Limb (tissue), 2 donors: ENCODE results near the gene EHF.

Experiments
- DNase-seq, 2 donors: peaks; one replicate each; pipeline ENCODE4 v3.0.0-alpha.2; 2016; ENCODE audit errors: extremely low spot score in 2 of 2

The EHF gene

DNA sequence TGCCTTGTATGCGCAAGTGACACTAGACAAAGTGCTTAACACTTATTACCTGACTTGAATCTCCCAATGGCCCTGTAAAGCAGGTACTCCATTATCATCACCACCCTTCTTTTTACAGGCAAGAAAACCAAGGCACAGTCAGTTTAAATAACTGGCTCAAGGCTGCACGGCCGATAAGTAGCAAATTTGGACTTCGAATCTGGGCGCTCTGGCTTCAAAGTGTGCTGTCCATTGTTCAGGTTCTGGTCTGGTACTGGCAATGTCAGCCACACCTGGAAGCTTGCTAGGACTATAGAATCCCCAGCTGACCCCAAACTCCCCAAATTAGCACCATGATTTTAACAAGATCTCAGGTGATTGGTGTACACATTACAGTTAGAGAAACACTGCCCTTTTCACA lies 19.3 kb upstream of the EHF start:
- DNase-seq: no peak

DNA sequence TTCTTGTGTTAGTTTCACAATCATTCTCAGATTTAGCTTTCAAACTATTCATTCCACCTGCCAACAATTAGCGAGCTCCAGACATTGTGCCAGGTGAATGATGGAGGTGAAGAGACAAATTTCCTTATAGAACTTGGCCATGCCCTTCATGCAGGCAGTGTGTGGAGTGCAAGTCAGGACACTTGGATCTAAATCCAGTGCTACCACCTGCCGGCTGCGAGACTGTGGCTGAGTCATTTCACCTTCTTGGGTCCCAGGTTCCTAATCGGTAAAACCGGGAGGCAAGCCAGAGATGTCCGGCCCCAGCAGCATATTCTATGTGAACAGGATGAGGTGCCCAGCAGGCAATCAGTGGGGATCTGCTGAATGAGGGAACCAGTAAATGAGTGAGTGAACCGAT lies 18.6 kb upstream of the EHF start:
- DNase-seq: no peak

DNA sequence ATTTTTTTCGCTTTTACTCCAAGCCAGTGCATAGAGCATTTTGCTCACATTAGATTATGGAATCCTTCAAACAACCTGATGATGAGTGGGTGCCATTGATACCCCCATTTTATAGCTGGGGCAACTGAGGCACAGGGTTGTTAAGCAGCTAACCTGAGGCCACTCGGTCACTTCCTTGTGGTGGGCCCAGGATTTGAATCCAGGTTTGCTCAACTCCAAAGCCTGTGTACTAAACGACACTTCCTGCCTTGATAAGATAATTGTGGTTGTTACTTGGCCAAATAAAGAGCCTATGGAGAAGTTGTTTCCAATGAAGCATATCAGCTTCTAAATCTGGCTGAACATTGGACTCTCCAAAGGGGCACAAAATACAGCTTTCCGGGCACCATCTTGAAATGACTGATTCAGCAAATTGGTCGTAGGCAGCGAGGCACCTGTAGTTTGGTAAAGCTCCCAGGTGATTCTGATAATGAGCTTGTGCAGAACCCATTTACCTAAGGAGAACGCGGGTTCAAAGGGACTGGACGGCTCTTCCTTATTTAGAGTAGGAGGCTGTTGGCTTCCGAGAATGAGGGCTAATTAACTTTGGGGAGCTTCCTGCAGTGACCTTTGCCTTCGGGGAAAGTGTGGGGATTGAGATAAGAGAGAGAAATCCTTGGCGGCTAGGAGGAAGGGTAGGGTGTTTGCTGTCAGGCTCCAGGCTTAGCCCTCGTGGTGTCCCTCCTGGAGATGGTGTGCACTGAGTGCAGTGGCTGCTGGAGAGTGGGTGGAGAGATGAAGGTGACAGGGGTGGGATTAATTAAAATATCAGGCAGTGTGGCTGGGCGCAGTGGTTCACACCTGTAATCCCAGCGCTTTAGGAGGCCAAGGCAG lies 17.5 kb upstream of the EHF start:
- DNase-seq: no peak

DNA sequence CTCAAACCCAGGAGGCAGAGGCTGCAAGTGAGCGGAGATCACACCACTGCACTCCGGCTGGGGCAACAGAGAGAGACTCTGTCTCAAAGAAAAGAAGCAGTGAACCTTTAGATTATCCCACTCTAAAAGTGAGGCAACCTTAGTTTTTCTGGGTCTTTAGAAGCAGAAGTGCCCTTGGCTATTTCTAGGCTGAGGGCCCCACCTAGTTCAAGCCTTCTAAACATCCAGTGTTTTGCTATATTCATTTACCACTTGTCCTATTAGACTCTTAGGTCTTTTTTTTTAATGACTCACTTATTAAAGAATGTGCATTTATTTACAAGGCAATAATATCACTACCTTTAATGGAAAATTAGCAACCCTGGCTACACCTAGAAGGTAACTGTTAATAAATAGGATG lies 16.7 kb upstream of the EHF start:
- no peak for DNase-seq

DNA sequence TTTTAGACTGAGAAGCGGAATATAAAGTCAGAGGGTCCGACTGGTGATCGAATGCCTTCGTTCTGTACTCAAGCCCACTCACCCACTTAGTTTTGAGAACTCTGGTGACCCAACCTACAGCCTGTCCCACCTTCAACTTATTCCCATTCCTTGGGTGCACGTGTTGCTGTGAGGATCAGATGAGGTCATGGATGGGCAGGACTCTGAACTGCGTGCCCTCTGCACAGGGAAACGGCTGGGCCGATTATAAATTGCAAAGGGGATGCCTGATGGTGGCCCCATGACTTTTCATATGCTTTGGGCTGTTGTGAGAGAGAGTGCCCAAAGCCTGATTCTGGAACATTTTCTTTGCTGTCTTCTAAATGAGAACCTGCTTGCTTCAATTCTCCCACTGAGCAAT lies 16.0 kb upstream of the EHF start:
- DNase-seq: no peak

DNA sequence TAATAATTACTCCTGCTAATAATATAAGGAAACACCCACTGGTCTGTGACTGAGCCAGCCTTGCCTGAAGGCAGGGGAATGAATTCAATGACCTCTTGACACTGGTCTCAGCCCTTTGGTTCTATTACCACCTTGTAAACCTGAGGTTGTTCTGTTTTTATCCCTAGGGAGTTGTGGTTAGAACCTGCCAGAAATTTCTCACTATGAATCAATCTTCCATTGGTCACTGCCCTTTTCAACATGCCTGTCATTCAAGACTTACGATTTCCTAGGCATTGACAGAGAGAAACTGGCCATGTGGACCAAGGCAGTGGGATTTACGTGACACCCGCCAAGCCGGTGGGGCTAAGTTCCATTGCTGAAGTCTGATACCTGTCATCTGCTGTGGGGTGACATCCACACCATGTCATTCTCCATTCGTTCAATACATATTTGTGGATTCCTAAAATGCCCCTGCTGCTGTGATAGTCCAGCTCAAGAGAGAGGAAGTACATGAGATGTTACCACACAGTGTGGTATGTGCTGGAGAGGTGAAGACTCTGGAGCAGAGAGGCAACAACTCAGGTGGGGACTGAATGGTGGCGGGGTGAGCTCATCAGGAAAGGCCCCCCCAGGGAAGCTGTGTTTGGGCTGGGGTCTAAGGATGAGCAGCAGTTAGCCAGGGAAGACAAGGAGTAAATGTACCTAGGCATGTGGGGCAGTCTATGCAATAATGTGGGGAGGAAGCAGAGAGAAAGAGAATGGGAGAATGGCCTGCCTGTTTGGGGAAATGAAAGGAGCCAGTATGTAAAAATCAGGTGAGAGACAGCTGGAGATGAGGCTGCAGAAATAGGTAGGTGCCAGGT lies 15.2 kb upstream of the EHF start:
- DNase-seq: no peak

DNA sequence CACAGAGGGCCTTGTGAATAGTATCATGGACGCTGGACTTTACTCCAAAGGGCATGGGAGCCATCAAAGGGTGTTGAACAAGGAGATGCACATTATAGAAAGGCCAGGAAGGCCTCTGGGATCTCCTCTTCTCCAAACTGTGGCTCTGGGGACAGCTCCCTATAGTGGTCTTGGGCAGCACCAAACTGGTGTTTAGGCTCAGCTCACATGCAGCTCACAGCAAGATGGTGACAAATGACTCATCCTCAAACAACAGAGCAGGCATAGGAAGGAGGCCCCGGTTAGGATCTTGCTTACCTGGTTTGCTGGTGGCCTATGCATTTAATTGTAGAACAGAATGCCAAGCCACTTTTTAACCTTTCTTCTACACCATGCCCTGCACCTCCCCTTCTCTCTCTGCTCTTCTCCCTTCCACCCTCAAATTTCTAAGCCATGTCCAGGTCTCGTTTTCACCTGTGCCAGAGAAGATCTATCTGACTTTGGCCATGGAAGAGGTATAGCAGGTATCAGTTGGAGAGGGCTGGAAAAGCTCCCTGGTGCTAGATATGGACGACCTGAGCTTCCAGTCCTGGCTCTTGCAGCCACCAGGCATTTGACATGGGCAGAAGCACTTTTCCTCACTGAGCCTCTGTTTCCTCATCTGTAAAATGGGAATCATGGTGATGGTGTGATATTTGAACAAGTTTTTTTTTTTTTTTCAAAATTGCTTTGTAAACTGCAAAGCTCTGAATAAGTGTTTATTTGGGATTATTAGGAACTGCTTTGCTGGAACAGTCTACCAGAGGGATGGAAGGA lies 14.4 kb upstream of the EHF start:
- no peak for DNase-seq

DNA sequence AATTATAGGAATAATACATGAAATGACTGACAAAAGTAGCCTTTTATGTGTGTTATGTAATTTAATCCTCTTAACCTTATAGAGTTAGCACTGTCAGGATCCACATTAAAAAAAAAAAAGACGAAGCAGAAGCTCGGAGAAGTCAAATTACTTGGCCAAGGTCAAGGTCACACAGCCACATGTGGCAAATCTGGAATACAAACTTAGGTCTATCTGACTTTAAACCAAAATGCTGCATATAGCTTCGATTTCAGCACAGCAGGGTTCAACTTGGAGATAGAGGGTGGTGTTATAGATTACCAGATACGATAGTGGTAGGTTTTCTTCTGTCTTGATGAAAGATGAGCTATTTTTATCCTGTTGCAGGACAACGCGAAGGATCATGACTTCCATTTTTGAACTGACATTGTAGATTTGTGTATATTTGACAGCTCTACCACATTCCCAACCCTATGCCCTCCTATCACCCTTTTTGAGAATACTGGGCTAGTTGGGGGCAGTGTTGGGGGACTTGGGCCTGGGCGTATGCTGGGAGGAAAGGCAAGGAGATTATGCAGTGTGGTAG lies 11.6 kb upstream of the EHF start:
- DNase-seq: no peak

DNA sequence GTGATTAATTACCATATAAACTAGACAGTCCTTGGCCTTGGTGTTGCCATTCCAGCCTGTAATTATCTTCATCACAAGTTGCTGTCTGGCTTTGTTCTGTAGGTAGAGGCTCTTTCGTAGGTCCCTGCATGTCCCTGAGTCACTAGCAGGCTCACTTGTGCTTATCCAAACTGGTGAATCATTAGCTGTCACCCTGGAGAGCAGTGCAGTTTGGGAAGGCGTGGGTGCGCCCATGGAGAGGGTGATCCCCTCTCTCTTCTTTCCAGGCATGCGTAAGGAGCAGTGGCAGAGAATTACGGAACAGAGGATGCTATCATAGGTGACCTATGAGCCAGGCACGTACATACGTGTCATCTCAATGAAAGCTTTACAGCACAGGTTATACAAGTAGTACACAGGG lies 11.0 kb upstream of the EHF start:
- no peak for DNase-seq

DNA sequence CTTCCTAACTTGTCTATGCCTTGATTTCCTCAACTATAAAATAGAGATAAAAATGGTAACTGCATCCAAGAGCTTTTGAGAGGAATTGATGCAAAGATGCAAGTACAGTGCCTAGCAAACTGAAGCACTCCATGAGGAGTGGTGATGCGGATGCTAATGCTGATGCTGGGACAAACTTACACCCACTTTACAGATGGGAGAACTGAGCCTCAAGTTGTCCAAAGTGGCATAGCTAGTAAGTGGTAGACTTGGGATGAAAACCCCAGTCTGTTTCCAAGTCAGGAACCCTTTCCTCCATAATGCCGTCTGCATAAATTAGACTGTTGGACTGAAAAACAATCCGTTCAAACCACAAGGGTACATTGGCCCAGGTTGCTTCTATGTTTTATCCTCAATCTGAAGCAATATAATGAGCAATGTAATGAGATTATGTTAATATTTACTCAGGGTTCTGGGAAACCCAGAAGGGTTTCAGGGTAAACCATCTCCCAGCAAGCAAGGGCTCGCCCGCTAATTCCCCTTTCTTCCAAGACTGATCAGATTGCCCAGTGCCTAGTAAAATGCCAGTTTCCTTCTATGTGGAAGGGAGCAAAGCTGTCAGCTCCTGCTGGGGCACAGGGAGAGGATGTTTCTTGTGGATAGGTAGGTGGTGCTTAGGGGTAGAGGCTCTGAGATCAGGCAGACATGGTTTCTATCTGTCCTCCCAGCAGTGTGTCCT lies 10.4 kb upstream of the EHF start:
- DNase-seq: no peak

DNA sequence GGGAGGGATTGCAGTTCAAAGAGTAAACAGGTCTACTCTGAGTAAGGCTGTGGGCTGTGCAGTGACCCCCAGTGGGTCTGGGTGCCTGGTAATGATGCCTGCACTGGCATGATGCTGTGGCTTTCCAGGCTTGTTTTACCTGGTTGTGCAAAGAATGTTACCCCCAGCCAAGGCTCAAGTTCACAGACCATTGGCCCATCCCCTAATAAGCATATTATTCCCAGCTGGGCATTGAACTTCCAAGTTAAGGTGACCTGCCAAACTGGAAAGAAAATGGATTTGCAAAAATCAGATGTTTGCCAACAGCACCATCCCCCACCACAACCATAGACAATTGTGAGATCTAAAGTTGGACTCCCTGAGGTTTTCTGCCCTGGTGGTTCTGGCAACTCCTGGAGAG lies 7.9 kb upstream of the EHF start:
- no peak for DNase-seq

DNA sequence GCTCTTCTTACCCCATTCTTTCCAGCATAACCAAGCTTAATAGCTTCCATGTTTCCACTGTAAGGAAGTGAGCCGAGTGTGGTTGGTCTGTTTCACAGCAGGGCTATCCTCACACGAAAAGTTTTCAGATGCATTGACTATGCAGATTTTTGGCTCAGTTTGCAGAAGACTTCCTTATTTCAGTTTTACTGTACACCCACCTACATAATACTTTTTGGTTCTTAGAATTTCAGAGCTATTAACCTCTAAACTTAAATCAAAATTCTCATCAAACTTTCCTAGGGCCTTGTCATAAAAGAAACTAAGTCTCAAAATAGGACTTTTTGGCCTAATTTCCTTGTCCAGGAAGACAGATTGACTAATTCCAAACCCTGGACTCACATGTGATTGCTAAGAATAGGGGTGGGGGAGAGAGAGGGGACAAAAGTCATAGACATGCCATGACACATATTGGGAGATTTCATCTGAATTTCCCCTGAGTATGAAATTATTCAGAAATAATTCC lies 7.3 kb upstream of the EHF start:
- DNase-seq: no peak

DNA sequence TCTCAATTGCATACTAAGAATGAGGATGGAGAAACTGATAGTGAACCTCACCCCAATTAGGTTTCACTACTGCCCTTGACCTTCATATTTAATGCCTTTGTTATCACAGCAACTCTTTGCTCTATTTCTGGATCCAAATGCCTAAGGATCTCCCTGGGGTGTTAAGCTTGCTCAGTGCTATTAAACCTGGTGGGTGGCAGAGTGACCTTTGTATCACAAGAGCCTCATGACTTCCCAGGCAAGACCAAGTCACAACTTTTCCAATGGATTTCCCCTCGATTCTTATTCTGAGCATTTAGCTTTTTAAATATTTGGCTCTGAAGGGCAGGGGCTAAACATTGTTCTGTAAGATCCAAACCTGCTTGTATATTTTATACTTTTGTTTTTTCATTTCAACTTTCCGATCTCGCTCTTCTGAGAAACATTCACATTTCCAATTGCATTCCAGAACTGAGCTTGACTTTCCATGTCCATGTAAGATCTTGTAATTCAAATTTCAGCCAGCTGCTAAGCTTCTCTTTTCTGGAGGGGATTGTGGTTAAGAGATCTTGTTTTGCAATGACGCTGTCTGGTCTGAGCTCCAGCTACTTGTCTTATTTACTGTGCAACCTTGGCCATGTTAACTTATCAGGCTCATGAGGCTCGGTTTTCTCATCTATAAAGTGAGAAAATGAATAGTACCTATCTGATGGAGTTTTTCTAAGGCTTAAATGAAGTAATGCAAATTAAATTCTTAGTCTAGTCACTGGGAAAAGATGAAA lies 6.4 kb upstream of the EHF start:
- peak in 1 of 2 donors; percentile 31 for DNase-seq

DNA sequence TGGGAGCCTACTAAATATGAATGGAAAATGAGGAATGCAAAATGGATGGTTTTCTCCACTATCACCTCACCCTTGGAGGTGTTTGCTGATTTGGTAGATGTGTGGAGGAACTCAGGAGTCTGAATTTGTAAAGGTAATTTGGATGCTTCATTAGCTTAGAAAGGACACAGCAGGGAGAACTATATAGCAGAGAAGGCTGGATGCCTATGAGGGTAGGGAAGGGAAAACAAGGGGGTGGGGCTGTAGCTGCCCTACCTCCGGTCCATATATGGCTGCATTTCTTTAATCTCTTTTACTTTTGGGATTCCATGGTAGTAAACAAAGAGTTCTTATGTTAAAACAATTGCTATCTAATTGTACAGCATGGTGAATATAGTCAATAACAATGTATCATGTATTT lies 4.8 kb upstream of the EHF start:
- no peak for DNase-seq

DNA sequence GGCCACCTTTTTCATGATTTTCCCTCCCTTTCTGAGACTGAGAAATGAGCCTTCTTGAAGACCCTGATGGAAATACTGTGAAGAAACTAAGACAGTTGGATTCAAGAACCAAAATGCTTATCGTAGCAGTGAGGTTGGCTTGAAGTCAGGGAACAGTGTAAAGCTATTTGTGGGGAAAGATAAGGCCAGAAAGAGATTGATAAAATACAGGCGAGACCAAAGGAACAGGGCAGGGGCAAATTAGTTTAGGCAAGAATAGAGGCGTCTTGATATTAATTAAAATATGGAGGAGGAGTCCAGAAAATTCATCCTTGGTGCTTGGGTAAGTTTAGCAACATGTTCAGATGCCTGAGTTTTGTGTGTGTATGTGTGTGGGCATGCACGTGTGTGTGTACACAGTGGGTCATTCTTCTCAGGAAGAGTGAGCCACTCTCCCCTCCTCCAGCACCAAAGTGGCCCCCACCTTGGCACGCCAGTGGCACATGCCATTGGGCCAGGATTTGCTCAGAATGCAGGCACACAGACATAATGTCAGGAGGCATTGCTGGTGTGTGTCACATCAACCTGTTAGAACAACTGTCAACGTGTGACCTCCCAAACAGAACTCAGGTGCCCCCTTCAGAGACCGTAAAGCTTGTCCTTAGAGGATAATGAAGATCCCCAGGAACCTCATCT lies 3.9 kb upstream of the EHF start:
- DNase-seq: no peak

DNA sequence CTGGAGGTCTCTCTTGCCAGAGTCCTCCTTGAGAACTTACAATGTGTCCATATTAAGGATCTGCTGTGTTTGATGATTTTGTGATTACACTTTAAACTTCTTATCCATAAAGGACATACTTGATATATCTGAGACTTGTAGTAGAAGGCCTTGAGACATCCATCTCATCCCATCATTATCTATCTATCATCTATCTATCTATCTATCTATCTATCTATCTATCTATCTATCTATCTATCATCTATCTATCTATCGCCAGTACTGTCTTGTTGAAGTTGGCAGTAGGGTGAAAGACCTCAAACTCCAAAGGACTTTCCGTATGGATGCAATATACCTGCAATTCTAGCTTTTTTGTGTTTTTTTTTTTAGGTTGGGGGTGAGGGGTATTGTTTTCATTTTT lies 2.5 kb upstream of the EHF start:
- no peak for DNase-seq

DNA sequence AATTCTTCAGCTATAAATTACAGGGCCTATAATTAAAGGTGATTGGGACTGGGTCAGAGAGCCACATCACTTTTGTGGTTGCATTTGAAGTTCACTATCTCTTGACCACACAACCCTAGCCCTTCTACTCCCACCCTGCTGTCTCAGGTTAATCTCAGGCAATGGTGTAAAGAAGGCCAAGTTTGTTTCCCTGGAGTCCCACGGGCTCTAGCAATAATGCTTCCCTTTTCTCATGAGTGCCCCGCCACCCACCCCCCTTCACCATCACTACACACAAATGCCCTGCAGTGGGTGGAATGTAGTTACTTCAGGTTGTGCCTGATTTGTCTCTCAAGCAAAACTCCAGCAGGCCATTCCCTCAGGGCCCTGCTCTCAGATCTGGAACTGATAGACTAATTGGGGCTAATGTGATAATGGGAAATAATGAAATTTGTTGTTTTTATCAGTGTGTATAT lies 1.8 kb upstream of the EHF start:
- DNase-seq: no peak

DNA sequence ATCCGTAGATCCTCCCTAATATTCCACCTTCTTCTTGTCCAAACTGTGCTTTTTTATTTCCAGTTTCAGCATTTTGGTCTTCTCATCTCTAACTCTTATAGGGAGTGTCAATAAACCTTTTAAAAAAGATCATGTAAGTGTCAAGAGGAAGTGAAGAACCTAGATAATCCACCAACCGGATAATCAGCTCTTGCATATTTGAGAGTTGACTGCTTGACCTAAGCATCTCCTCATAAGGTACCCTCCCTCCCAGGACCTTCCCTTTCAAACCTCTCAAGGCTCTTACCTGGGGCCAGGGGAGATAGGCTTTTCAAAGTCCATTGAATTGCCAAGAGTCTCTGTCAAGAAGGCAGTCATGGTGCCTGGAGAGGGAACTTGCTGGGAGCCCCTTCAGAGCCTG lies 691 bp upstream of the EHF start:
- no peak for DNase-seq

DNA sequence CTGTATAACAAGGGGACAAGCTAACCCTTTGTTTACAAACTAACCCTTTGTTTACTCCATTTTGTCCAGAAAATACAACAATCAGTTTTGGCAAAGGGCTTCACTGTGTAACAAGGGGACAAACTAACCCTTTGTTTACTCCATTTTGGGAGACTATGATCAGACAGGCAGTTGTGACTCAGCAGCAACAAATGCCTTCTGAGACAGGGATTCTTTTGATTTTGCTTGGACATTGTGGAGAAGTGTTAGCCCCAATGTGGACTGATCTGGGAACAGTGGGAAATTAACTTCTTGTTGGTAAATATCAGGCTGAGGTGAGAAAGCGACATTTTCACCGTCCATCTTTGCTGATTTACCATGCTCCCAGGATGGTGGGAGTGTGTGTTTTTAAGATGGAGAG lies 983 bp downstream of the EHF start:
- DNase-seq: no peak
